GM23338 (cell line): ENCODE measurements around the gene FAM98A. TPM values are rescaled to one million over a fixed set of nuclear protein-coding genes. Genes with fewer than 3 reads are reported as not detected.

Experiments
- ATAC-seq: fragments of 200-7000 bp; cut with Tn5 transposase; 3 replicates; pipeline ENCODE4 v1.9.1; 2020
- DNase-seq: peaks from one replicate; pipeline ENCODE4 v3.0.0-alpha.2; 2015; ENCODE audit warnings: low spot score
- H2AFZ ChIP-seq: fragments of 200-600 bp; sonication (generic); 2 replicates; pipeline ENCODE4 v1.8.0; 2016; ENCODE audit warnings: antibody characterized with exemption, mild to moderate bottlenecking, moderate library complexity
- H3F3A ChIP-seq: fragments of 200-600 bp; sonication (generic); replicated peaks from 2 replicates; pipeline ENCODE4 v1.8.0; 2017; ENCODE audit warnings: antibody characterized with exemption, mixed run types, low read depth
- H3K27ac ChIP-seq: fragments of 200-600 bp; sonication (generic); 2 replicates; pipeline ENCODE4 v1.6.1; 2016; ENCODE audit warnings: low read depth
- H3K27me3 ChIP-seq: fragments of 200-600 bp; sonication (generic); 2 replicates; pipeline ENCODE4 v1.8.0; 2016; ENCODE audit warnings: mild to moderate bottlenecking, mixed run types, moderate library complexity; ENCODE audit not compliant: insufficient read depth
- H3K36me3 ChIP-seq: fragments of 200-600 bp; sonication (generic); 2 replicates; pipeline ENCODE4 v1.8.0; 2016; ENCODE audit warnings: mild to moderate bottlenecking; ENCODE audit not compliant: insufficient read depth
- H3K4me1 ChIP-seq: fragments of 200-600 bp; sonication (generic); 2 replicates; pipeline ENCODE4 v1.8.0; 2016; ENCODE audit warnings: mild to moderate bottlenecking, moderate library complexity; ENCODE audit not compliant: insufficient read depth
- H3K4me2 ChIP-seq: fragments of 200-600 bp; sonication (generic); 2 replicates; pipeline ENCODE4 v1.7.1; 2017; ENCODE audit warnings: mixed run types
- H3K4me3 ChIP-seq: fragments of 200-600 bp; sonication (generic); 2 replicates; pipeline ENCODE4 v1.6.1; 2016; ENCODE audit warnings: mixed run types
- H3K79me2 ChIP-seq: fragments of 200-600 bp; sonication (generic); replicated peaks from 2 replicates; pipeline ENCODE4 v1.8.0; 2017; ENCODE audit warnings: mild to moderate bottlenecking; ENCODE audit not compliant: insufficient read depth
- H3K9me2 ChIP-seq: fragments of 200-600 bp; sonication (generic); 2 replicates; pipeline ENCODE4 v1.8.0; 2017; ENCODE audit not compliant: insufficient read depth
- H4K20me1 ChIP-seq: fragments of 200-600 bp; sonication (generic); replicated peaks from 2 replicates; pipeline ENCODE4 v1.8.0; 2017; ENCODE audit warnings: mild to moderate bottlenecking; ENCODE audit not compliant: insufficient read depth
- H3K27ac Mint-ChIP-seq: 2 replicates; pipeline ENCODE4 v1.8.0; 2020; ENCODE audit warnings: inconsistent platforms, mild to moderate bottlenecking, moderate library complexity, mixed read lengths
- H3K27me3 Mint-ChIP-seq: 3 replicates; pipeline ENCODE4 v1.8.0; 2022; ENCODE audit warnings: low read depth, mild to moderate bottlenecking, moderate library complexity, mixed read lengths, inconsistent platforms; ENCODE audit not compliant: insufficient read depth, poor library complexity
- H3K36me3 Mint-ChIP-seq: 3 replicates; pipeline ENCODE4 v1.8.0; 2021; ENCODE audit warnings: low read depth, mild to moderate bottlenecking, inconsistent platforms, moderate library complexity, mixed read lengths
- H3K4me1 Mint-ChIP-seq: 3 replicates; pipeline ENCODE4 v1.8.0; 2020; ENCODE audit warnings: mild to moderate bottlenecking, inconsistent platforms, mixed read lengths
- H3K4me3 Mint-ChIP-seq: 3 replicates; pipeline ENCODE4 v1.8.0; 2021; ENCODE audit warnings: moderate library complexity, mild to moderate bottlenecking, inconsistent platforms, mixed read lengths
- H3K9me3 Mint-ChIP-seq: 3 replicates; pipeline ENCODE4 v1.8.0; 2020; ENCODE audit warnings: moderate library complexity, mild to moderate bottlenecking, inconsistent platforms, mixed read lengths
- CREB1 ChIP-seq: fragments of 250-450 bp; sonication (Bioruptor Pico); IDR thresholded peaks from 2 replicates; pipeline ENCODE4 v1.5.0; 2020; ENCODE audit warnings: low read depth, mild to moderate bottlenecking, moderate library complexity
- CTCF ChIP-seq, 2 experiments: fragments of 200-600 bp in 1 of 2; sonication (generic) in 1 of 2; conservative IDR thresholded peaks; 2 replicates each; pipeline versions ENCODE4 v1.5.1 to v1.6.1; 2016 to 2017; ENCODE audit warnings: antibody characterized with exemption in 2 of 2, low read depth in 2 of 2, mild to moderate bottlenecking in 2 of 2, moderate library complexity in 1 of 2
- ETS1 ChIP-seq: IDR thresholded peaks from 2 replicates; pipeline ENCODE4 v1.6.1; 2016; ENCODE audit warnings: antibody characterized with exemption
- EZH2 ChIP-seq: fragments of 200-600 bp; sonication (generic); IDR thresholded peaks from one replicate; pipeline ENCODE4 v1.8.0; 2017; ENCODE audit warnings: antibody characterized with exemption, mild to moderate bottlenecking, low read depth; ENCODE audit not compliant: unreplicated experiment
- EZH2phosphoT487 ChIP-seq: fragments of 200-600 bp; sonication (generic); IDR thresholded peaks from one replicate; pipeline ENCODE4 v1.8.1; 2018; ENCODE audit warnings: antibody characterized with exemption; ENCODE audit not compliant: unreplicated experiment
- JUNB ChIP-seq: IDR thresholded peaks from one replicate; pipeline ENCODE4 v1.6.1; 2016; ENCODE audit warnings: antibody characterized with exemption; ENCODE audit not compliant: unreplicated experiment
- NANOG ChIP-seq: IDR thresholded peaks from 2 replicates; pipeline ENCODE4 v1.6.1; 2016; ENCODE audit warnings: antibody characterized with exemption, borderline replicate concordance
- POLR2AphosphoS5 ChIP-seq: IDR thresholded peaks from 2 replicates; pipeline ENCODE4 v1.6.1; 2016; ENCODE audit warnings: antibody characterized with exemption, low read depth
- REST ChIP-seq: IDR thresholded peaks from one replicate; pipeline ENCODE4 v1.6.1; 2018; ENCODE audit warnings: antibody characterized with exemption; ENCODE audit not compliant: unreplicated experiment
- STAT1 ChIP-seq: IDR thresholded peaks from one replicate; pipeline ENCODE4 v1.6.1; 2016; ENCODE audit warnings: antibody characterized with exemption; ENCODE audit not compliant: unreplicated experiment
- ZNF114 ChIP-seq: fragments of 250-450 bp; sonication (Bioruptor Pico); IDR thresholded peaks from 2 replicates; pipeline ENCODE4 v1.5.0; 2020; ENCODE audit warnings: mild to moderate bottlenecking, moderate library complexity
- ZNF331 ChIP-seq: fragments of 250-450 bp; sonication (Bioruptor Pico); IDR thresholded peaks from 2 replicates; pipeline ENCODE4 v1.5.0; 2020; ENCODE audit warnings: low read depth, mild to moderate bottlenecking, moderate library complexity
- ZNF462 ChIP-seq: fragments of 250-450 bp; sonication (Bioruptor Pico); IDR thresholded peaks from 2 replicates; pipeline ENCODE4 v1.5.0; 2020; ENCODE audit warnings: mild to moderate bottlenecking, moderate library complexity
- polyA plus RNA-seq: library from polyadenylated mRNA; unstranded; fragments of >200 nt; fragmentation: Nextera tagmentation; extraction: Ambion mirVana; gene quantifications from 2 replicates; pipeline ENCODE4 v1.2.1, GENCODE V29; 2016
- total RNA-seq: library from RNA; depleted of rRNA; stranded (reverse); fragments of >200 nt; shearing (Covaris generic); gene quantifications from 2 replicates; pipeline ENCODE4 v1.2.3, GENCODE V29; 2014

The FAM98A gene
- total and polyA plus RNA-seq, 2 experiments from 2014 or later, result 68.6 to 149 TPM

- Histone ChIP-seq H2AFZ (no peak overlapping the region), H3K4me1 (no peaks in the 10 kb centered on the region), H3K4me2 (no peak overlapping the region), H3K36me3 (no peaks in the 10 kb centered on the region), H3K79me2 (no peaks in the 10 kb centered on the region), H3K27ac (no peak overlapping the region), H3K4me3 (no peak overlapping the region), H3K27me3 (no peaks in the 10 kb centered on the region), H3K9me2 (no peaks in the 10 kb centered on the region), H4K20me1 (no peaks in the 10 kb centered on the region), H3F3A (no peaks in the 10 kb centered on the region)
- Mint-ChIP-seq H3K4me3 (no peak overlapping the region), H3K4me1 (no peaks in the 10 kb centered on the region; the same call in 1 of the 3 replicates), H3K27me3 (no peaks in the 10 kb centered on the region), H3K9me3 (no peaks in the 10 kb centered on the region), H3K27ac (no peak overlapping the region), H3K36me3 (no peaks in the 10 kb centered on the region)
- ATAC-seq (no peak), DNase-seq (no peak)
- TF ChIP-seq ZNF331 (CRISPR knock-in tag) (no peak), EZH2phosphoT487 (no peak), POLR2AphosphoS5 (no peak), REST (no peak), ZNF114 (no peak), ETS1 (no peak), CREB1 (CRISPR knock-in tag) (no peak), NANOG (no peak), CTCF (conservative IDR thresholded peaks at IDR 0.05; ENCODE audit: low read depth in 2 of 2) (no peak), JUNB (no peak), EZH2 (no peak), ZNF462 (CRISPR knock-in tag) (no peak), STAT1 (no peak)
These were observed 28.4 kb downstream of the FAM98A start for GRCh38 chr2:33570681-33571080.
